ENCODE measurements around the gene KATNB1. TPM values are rescaled to one million over a fixed set of nuclear protein-coding genes. Genes with fewer than 3 reads are reported as not detected.

KATNB1 gene
- total RNA-seq, 1 experiment from 2014 or later = 17.4 TPM

DNA sequence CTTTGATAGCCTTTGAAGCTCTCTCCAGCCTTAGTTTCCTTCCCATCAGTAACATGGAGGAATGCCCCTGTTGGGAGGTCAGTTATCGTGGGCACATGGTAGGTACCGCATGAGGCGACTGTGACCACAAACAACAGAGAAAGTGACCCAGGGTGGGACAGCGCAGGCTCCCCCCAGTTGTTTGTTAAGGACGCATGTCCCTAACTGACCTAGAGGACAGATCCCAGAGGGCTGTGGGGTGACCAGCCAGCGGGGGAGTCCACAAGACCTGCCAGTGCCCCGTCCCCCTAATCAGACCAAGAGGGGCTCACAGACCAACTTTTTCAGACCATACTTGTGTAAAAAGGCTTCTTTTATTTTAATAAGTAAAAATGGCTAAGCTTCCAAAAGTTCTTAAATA, 22.3 kb downstream of the KATNB1 start:
- Histone ChIP-seq H3K9me3 (ENCODE audit: low read length) (no peaks in the 10 kb centered on the region), H3K4me1 (ENCODE audit: low read length) (no peaks in the 10 kb centered on the region), H2AFZ (ENCODE audit: low read length) (no peak overlapping the region), H3K27ac (ENCODE audit: low read length) (no peak overlapping the region), H3K27me3 (ENCODE audit: low read length) (no peaks in the 10 kb centered on the region), H3K9ac (ENCODE audit: low read length) (no peak overlapping the region), H3K36me3 (ENCODE audit: insufficient read depth, low read length) (no peaks in the 10 kb centered on the region), H3K4me2 (ENCODE audit: low read depth, low read length, poor library complexity, severe bottlenecking) (no peak overlapping the region), H4K20me1 (ENCODE audit: insufficient read depth, low read depth, low read length) (no peaks in the 10 kb centered on the region), H3K9me2 (replicated peaks; ENCODE audit: insufficient read depth, low read length) (no peaks in the 10 kb centered on the region), H3K4me3 (ENCODE audit: low read length) (no peak overlapping the region), H3K79me2 (ENCODE audit: low read length) (no peaks in the 10 kb centered on the region)
- DNase-seq = no peak

DNA sequence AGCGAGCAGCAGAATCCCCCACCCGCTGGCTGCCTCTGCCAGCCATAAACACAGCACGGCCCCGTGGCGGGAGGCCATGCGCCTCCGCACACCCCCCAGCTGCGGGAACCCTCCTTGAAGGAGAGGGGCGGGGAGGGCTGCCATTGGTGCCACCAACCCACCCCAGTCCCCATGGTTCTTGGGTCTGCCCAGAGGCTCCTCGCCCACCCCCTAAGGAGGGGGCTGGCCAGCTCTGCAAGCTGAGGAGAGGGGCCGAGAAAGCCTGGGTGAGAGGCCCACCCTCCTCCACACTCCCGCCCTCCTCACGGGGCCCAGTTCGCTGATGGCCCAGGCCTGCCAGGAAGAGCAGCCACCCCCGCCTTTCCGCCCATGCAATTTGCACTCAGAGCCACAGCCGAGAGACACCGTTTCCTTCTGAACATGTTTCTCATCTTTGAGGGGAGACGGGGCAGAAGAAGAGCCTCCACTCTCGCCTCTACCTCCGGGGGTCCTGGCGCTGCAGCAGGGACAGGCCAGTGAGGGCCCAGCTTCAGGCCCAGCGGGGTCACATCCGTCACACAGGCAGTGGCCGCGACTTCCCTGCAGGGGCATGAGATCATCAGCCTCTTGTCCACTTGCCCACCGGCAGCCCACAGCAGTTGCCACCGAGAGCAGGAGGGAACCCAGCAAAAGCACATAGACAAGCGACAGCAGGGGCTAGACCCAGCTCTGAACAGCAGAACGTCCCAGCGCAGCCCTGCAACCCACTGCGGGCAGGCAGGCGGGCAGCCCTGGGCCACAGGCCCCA, 23.0 kb downstream of the KATNB1 start:
- no peaks in the 10 kb centered on the region for H3K9me3 ChIP-seq (ENCODE audit: low read length)

DNA sequence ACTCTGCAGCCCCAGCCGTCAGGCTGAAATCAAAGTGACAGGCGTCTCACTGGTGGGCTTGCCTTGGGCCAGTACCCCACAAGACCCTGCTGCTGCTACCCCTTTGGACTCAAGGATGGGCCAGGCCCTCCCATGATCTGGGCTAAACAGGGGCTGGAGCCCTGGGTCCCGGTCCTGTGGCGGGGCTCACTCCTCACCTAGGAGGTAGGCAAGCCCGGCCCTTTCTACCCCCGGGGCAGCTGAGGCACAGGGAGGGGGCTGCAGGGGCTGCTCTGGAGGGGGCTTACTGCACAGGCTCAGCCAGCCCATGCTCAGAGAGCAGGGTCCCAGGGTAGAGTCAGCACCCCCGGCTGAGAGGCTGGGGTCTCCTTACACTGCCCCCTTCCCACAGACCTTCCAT, 23.6 kb downstream of the KATNB1 start:
- H3K27ac ChIP-seq (ENCODE audit: low read length) = no peak overlapping the region
- no peaks in the 10 kb centered on the region for H3K79me2 ChIP-seq (ENCODE audit: low read length)
- H3K27me3 ChIP-seq (ENCODE audit: low read length) = no peaks in the 10 kb centered on the region
- no peaks in the 10 kb centered on the region for H3K9me3 ChIP-seq (ENCODE audit: low read length)
- no peak overlapping the region for H3K4me2 ChIP-seq (ENCODE audit: low read depth, low read length, poor library complexity, severe bottlenecking)
- no peak overlapping the region for H3K4me3 ChIP-seq (ENCODE audit: low read length)
- no peaks in the 10 kb centered on the region for H3K4me1 ChIP-seq (ENCODE audit: low read length)
- no peak overlapping the region for H3K9ac ChIP-seq (ENCODE audit: low read length)
- H4K20me1 ChIP-seq (ENCODE audit: insufficient read depth, low read depth, low read length) = no peaks in the 10 kb centered on the region
- DNase-seq = no peak
- no peak overlapping the region for H2AFZ ChIP-seq (ENCODE audit: low read length)
- no peaks in the 10 kb centered on the region for H3K36me3 ChIP-seq (ENCODE audit: insufficient read depth, low read length)
- H3K9me2 ChIP-seq (replicated peaks; ENCODE audit: insufficient read depth, low read length) = no peaks in the 10 kb centered on the region

More for the DNA sequence above, 23.0 kb downstream of the KATNB1 start:
- no peak overlapping the region for H3K4me2 ChIP-seq (ENCODE audit: low read depth, low read length, poor library complexity, severe bottlenecking)
- H3K27ac ChIP-seq (ENCODE audit: low read length) = no peak overlapping the region
- no peaks in the 10 kb centered on the region for H4K20me1 ChIP-seq (ENCODE audit: insufficient read depth, low read depth, low read length)
- DNase-seq = no peak
- H3K9me2 ChIP-seq (replicated peaks; ENCODE audit: insufficient read depth, low read length) = no peaks in the 10 kb centered on the region
- H3K36me3 ChIP-seq (ENCODE audit: insufficient read depth, low read length) = no peaks in the 10 kb centered on the region
- no peaks in the 10 kb centered on the region for H3K27me3 ChIP-seq (ENCODE audit: low read length)
- H3K79me2 ChIP-seq (ENCODE audit: low read length) = no peaks in the 10 kb centered on the region
- no peaks in the 10 kb centered on the region for H3K4me1 ChIP-seq (ENCODE audit: low read length)
- H3K4me3 ChIP-seq (ENCODE audit: low read length) = no peak overlapping the region
- no peak overlapping the region for H2AFZ ChIP-seq (ENCODE audit: low read length)
- H3K9ac ChIP-seq (ENCODE audit: low read length) = no peak overlapping the region

DNA sequence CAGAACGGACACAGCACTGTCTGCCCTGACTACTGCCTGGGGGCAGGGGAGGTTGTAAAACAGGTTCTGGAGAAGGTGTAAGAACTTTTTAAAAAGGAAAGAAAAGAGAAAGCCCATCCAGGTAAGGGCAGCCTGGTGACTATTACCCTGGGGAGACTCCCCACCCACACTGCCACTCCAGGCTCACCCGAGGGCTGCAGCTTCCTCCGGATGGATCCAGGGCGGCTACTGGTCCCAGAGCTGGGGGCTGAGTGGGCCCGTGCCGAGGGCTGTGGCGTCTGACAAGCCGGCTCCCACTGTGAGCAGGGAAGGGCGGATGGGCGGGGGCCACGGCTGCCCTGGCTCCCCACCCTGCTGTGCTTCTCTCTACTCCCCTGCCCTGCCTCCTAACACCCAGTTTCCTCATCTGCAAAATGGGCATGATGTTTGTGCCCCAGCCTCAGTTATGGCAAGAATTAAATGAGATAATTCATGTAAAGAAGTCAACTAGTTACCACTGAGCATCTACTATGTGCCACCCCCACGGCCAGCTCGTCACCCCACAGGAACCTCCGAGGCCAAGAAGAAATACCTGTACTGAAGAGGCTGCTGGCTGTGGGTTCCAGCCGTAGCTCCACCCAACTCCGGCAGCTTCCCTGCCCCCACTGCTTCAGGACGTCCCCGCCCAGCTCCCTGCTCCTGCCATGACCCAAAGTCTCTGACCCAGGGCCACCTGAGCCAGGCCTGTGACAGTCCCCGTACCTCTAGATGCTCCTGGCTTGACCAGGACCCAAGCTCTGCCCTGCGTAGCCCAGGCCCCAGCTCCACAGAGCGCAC, 24.2 kb downstream of the KATNB1 start:
- no peak overlapping the region for H3K27ac ChIP-seq (ENCODE audit: low read length)
- H3K79me2 ChIP-seq (ENCODE audit: low read length) = no peaks in the 10 kb centered on the region
- no peaks in the 10 kb centered on the region for H3K4me1 ChIP-seq (ENCODE audit: low read length)
- H3K36me3 ChIP-seq (ENCODE audit: insufficient read depth, low read length) = no peaks in the 10 kb centered on the region
- H3K27me3 ChIP-seq (ENCODE audit: low read length) = no peaks in the 10 kb centered on the region
- no peak overlapping the region for H3K9ac ChIP-seq (ENCODE audit: low read length)
- no peak for DNase-seq
- no peak overlapping the region for H2AFZ ChIP-seq (ENCODE audit: low read length)
- no peaks in the 10 kb centered on the region for H4K20me1 ChIP-seq (ENCODE audit: insufficient read depth, low read depth, low read length)
- H3K4me2 ChIP-seq (ENCODE audit: low read depth, low read length, poor library complexity, severe bottlenecking) = no peak overlapping the region
- no peaks in the 10 kb centered on the region for H3K9me3 ChIP-seq (ENCODE audit: low read length)
- H3K9me2 ChIP-seq (replicated peaks; ENCODE audit: insufficient read depth, low read length) = no peaks in the 10 kb centered on the region
- H3K4me3 ChIP-seq (ENCODE audit: low read length) = no peak overlapping the region

DNA sequence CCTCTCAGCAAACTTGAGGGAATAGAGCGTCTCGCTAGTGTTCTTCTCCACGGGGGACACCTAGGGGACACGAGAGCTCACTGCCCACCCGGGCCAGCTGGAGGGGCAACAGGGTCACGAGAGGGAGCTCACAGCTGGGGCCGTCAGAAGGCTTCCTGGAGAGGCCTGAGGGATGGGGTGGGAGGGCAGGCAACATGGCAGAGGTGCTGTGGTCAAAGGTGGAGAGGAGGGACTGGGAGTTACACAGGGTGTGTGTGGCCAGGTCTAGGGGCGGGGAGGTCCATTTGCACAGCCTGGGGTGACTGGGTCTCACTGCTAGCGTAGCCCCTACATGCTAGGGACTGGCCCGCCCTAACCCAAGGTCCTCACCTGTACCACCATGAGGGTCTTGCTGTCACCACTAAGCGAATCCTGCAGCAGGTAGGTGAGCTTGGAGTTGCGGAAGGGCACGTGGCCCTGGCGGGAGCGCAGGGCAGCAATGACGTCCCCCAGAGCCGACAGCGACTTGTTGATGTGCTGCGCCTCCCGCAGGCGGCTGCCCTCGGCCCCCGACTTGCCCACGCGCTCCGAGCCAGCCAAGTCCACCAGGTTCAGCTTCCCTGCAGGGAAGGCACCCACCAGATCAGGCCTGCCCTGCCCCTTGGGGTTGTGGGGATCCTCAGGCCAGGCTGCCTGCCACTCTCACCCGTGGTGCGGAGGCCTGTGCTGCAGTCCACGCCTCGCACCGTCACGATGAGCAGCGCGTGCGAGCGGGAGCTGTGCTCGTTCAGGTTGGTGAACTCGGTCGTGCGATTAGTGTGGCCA, 25.0 kb downstream of the KATNB1 start:
- Histone ChIP-seq H3K4me1 (ENCODE audit: low read length) (no peaks in the 10 kb centered on the region), H3K27me3 (ENCODE audit: low read length) (no peaks in the 10 kb centered on the region), H3K27ac (ENCODE audit: low read length) (no peak overlapping the region), H3K4me3 (ENCODE audit: low read length) (no peak overlapping the region), H3K9me2 (replicated peaks; ENCODE audit: insufficient read depth, low read length) (no peaks in the 10 kb centered on the region), H3K9ac (ENCODE audit: low read length) (no peak overlapping the region), H3K9me3 (ENCODE audit: low read length) (no peaks in the 10 kb centered on the region), H2AFZ (ENCODE audit: low read length) (no peak overlapping the region), H3K79me2 (ENCODE audit: low read length) (no peaks in the 10 kb centered on the region), H4K20me1 (ENCODE audit: insufficient read depth, low read depth, low read length) (no peaks in the 10 kb centered on the region), H3K36me3 (ENCODE audit: insufficient read depth, low read length) (no peaks in the 10 kb centered on the region), H3K4me2 (ENCODE audit: low read depth, low read length, poor library complexity, severe bottlenecking) (no peak overlapping the region)
- DNase-seq = no peak

DNA sequence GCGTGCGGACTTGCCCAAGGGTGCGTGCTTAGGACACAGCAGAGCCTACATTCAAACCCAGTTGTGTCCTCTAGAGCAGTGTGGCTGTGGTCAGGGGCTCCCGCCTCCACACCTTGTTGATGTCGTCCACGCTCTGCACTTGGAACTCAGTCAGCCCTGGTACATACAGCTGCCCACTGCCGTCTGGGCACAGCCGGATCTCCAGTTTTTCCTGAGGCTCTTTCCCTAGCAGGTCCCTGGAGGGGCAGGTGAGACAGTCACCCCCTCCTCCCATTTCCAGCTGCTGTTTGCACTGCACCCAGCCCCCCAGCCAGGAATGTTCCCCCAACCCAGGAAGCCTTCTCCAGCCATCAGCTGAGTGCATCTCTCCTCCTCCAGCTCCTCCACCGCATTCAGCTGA, 25.7 kb downstream of the KATNB1 start:
- DNase-seq = no peak
- H3K27me3 ChIP-seq (ENCODE audit: low read length) = no peaks in the 10 kb centered on the region
- no peaks in the 10 kb centered on the region for H3K36me3 ChIP-seq (ENCODE audit: insufficient read depth, low read length)
- H3K79me2 ChIP-seq (ENCODE audit: low read length) = no peaks in the 10 kb centered on the region
- H3K4me3 ChIP-seq (ENCODE audit: low read length) = no peak overlapping the region
- H3K9ac ChIP-seq (ENCODE audit: low read length) = no peak overlapping the region
- H3K9me3 ChIP-seq (ENCODE audit: low read length) = no peaks in the 10 kb centered on the region
- no peaks in the 10 kb centered on the region for H4K20me1 ChIP-seq (ENCODE audit: insufficient read depth, low read depth, low read length)
- no peak overlapping the region for H3K4me2 ChIP-seq (ENCODE audit: low read depth, low read length, poor library complexity, severe bottlenecking)
- H3K27ac ChIP-seq (ENCODE audit: low read length) = no peak overlapping the region
- no peaks in the 10 kb centered on the region for H3K4me1 ChIP-seq (ENCODE audit: low read length)
- H2AFZ ChIP-seq (ENCODE audit: low read length) = no peak overlapping the region
- no peaks in the 10 kb centered on the region for H3K9me2 ChIP-seq (replicated peaks; ENCODE audit: insufficient read depth, low read length)

DNA sequence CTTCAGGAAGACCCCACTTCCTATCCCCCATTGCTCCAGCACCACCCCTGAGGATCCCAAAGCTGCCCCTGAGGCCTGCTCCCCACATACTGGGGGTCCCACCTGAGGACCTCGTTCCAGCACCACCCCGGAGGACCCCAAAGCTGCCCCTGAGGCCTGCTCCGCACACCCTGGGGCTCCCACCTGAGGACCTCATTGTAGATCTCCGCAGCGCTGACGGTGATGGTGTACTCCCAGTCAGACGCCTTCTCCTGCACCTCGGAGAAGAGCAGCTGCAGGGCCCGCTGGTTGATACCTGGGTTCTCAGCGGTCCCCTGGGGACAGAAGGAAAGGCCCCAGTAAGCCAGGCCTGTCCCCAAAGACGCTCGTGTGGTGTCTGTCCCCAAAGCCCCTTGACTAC, 26.4 kb downstream of the KATNB1 start:
- H3K4me3 ChIP-seq (ENCODE audit: low read length) = no peak overlapping the region
- H4K20me1 ChIP-seq (ENCODE audit: insufficient read depth, low read depth, low read length) = no peaks in the 10 kb centered on the region
- H3K9me2 ChIP-seq (replicated peaks; ENCODE audit: insufficient read depth, low read length) = no peaks in the 10 kb centered on the region
- no peak overlapping the region for H3K27ac ChIP-seq (ENCODE audit: low read length)
- H3K27me3 ChIP-seq (ENCODE audit: low read length) = no peaks in the 10 kb centered on the region
- H3K79me2 ChIP-seq (ENCODE audit: low read length) = no peaks in the 10 kb centered on the region
- H2AFZ ChIP-seq (ENCODE audit: low read length) = no peak overlapping the region
- no peak overlapping the region for H3K9ac ChIP-seq (ENCODE audit: low read length)
- no peak overlapping the region for H3K4me2 ChIP-seq (ENCODE audit: low read depth, low read length, poor library complexity, severe bottlenecking)
- H3K36me3 ChIP-seq (ENCODE audit: insufficient read depth, low read length) = no peaks in the 10 kb centered on the region
- no peaks in the 10 kb centered on the region for H3K9me3 ChIP-seq (ENCODE audit: low read length)
- no peaks in the 10 kb centered on the region for H3K4me1 ChIP-seq (ENCODE audit: low read length)
- DNase-seq = no peak
